Measurements from ENCODE around the gene VGF. TPM values are rescaled to one million over a fixed set of nuclear protein-coding genes. Genes with fewer than 3 reads are reported as not detected.

Gene VGF
- total RNA-seq, 1 donor from 2014 or later, result 0.16 TPM

DNA sequence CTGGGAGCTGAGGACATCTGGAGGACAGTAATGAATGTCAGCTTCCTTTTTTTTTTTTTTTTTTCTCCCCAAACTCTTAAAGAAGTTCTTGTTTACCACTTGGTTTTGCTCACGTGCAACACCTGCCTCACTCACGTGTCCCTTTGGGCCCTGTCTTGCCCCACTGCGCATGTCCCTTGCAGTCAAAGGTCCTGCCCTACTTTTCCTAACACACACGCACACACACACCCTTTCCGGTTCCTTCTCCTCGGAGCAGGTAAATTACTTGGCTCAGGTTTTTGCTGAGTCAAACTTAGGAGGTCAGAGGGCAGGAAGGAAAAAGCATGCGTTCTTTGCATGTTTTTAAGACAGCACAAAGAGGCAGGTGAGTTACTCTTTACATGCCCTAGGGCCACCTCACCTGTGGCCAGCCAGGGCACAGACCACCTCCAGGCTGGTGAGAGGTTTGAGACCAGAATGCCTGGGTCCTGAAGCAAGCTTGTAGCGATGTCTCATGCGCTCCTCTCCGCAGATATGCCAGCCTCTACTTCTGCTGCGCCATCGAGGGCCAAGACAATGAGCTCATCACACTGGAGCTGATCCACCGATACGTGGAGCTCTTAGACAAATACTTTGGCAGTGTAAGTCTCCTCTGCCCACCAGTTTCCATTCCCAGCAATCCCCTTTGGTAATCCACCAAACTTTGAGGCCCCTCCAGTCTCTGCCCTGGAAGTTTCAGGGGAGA, 8.3 kb downstream of the VGF start:
- no peak for DNase-seq (ENCODE audit: extremely low spot score, unreplicated experiment)
- H3K9me3 Mint-ChIP-seq (ENCODE audit: unreplicated experiment), result no peaks in the 10 kb centered on the region
- H3K4me1 Mint-ChIP-seq (ENCODE audit: unreplicated experiment), result peaks cover 12% of the 10 kb centered on the region
- peaks cover 18% of the 10 kb centered on the region for H3K36me3 Mint-ChIP-seq (ENCODE audit: unreplicated experiment)
- peaks cover 2% of the 10 kb centered on the region for H3K27me3 Mint-ChIP-seq (ENCODE audit: unreplicated experiment)
- no peak overlapping the region for H3K4me3 Mint-ChIP-seq (ENCODE audit: unreplicated experiment)
- TF ChIP-seq, protein P1, sequence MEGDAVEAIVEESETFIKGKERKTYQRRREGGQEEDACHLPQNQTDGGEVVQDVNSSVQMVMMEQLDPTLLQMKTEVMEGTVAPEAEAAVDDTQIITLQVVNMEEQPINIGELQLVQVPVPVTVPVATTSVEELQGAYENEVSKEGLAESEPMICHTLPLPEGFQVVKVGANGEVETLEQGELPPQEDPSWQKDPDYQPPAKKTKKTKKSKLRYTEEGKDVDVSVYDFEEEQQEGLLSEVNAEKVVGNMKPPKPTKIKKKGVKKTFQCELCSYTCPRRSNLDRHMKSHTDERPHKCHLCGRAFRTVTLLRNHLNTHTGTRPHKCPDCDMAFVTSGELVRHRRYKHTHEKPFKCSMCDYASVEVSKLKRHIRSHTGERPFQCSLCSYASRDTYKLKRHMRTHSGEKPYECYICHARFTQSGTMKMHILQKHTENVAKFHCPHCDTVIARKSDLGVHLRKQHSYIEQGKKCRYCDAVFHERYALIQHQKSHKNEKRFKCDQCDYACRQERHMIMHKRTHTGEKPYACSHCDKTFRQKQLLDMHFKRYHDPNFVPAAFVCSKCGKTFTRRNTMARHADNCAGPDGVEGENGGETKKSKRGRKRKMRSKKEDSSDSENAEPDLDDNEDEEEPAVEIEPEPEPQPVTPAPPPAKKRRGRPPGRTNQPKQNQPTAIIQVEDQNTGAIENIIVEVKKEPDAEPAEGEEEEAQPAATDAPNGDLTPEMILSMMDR (IDR thresholded peaks at IDR 0.05), result no peak
- H3K27ac Mint-ChIP-seq (ENCODE audit: unreplicated experiment), result no peak overlapping the region

DNA sequence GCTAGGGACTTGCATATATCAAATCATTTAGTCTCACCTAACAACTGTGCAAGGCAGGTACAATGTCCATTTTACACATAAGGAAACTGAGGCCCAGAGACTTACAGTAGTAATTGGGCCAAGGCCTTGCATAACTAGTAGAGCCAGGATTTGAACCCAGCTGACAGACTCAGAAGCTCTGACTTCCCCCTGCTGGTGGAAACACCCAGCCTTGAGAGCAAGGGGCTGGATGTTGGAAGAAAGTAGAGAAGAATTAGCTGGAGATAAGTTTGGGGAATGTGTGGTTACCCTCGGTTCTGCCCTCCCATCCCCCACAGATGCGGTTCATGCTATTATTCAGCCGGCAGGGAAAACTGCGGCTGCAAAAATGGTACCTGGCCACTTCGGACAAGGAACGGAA, 9.1 kb downstream of the VGF start:
- Mint-ChIP-seq H3K27me3 (ENCODE audit: unreplicated experiment) (peaks cover 2% of the 10 kb centered on the region), H3K4me3 (ENCODE audit: unreplicated experiment) (no peak overlapping the region)

DNA sequence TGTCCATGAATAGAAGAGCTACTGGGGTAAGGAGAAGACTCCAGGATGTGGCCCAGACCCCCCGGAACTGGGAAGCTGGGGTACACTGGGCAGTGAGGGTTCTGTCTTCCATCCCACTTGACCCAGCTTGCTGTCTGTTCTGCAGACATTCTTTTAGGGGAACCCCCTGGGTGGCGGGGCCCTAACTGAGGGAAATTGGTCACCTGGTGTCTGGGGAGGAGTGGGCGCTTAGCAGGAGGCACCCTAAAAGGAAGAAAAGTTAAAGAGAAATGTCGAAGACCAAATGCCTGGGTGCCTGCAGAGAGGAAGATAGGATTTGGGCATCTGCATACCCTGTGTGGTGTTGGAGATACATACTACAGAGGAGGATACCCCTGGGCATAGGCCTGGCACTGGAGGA, 10.1 kb downstream of the VGF start:
- Mint-ChIP-seq H3K9me3 (ENCODE audit: unreplicated experiment) (no peaks in the 10 kb centered on the region), H3K4me1 (ENCODE audit: unreplicated experiment) (peaks cover 12% of the 10 kb centered on the region)

More for the DNA sequence above, 9.1 kb downstream of the VGF start:
- Mint-ChIP-seq H3K4me1 (ENCODE audit: unreplicated experiment) (peaks cover 12% of the 10 kb centered on the region), H3K36me3 (ENCODE audit: unreplicated experiment) (peaks cover 16% of the 10 kb centered on the region), H3K9me3 (ENCODE audit: unreplicated experiment) (no peaks in the 10 kb centered on the region), H3K27ac (ENCODE audit: unreplicated experiment) (no peak overlapping the region)
- TF ChIP-seq, protein P1 (IDR thresholded peaks at IDR 0.05), result peak; percentile 18
- DNase-seq (ENCODE audit: extremely low spot score, unreplicated experiment), result no peak

DNA sequence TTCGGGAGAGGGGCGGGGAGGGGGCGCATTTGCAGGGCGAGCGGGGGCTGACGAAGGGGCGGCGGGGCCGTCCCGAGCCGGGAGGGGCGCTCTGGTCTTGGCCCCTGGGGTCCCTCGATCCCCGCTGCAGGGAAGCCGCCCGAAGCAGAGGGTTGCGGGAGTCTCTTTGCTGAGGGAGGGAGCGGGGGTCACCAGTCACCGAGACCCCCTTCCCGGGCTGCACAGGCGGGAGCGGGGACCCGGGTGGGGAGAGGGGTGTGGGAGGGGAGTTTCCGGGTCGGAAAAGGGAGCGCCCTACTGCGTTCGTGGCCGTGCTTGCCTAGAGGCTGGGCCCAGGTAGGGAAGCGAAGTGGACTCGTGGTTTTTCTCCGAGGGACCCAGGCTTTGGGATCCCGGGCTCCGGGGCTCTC, 10.7 kb downstream of the VGF start:
- Mint-ChIP-seq H3K4me1 (ENCODE audit: unreplicated experiment) (peaks cover 12% of the 10 kb centered on the region), H3K36me3 (ENCODE audit: unreplicated experiment) (peaks cover 14% of the 10 kb centered on the region), H3K9me3 (ENCODE audit: unreplicated experiment) (no peaks in the 10 kb centered on the region), H3K4me3 (ENCODE audit: unreplicated experiment) (peak overlapping the region; percentile 77), H3K27ac (ENCODE audit: unreplicated experiment) (peak overlapping the region; percentile 39), H3K27me3 (ENCODE audit: unreplicated experiment) (peaks cover 5% of the 10 kb centered on the region)
- TF ChIP-seq, protein P1 (IDR thresholded peaks at IDR 0.05), result no peak
- DNase-seq (ENCODE audit: extremely low spot score, unreplicated experiment), result no peak

More for the DNA sequence above, 10.1 kb downstream of the VGF start:
- Mint-ChIP-seq H3K27ac (ENCODE audit: unreplicated experiment) (peak overlapping the region; percentile 39), H3K36me3 (ENCODE audit: unreplicated experiment) (peaks cover 15% of the 10 kb centered on the region), H3K27me3 (ENCODE audit: unreplicated experiment) (peaks cover 2% of the 10 kb centered on the region), H3K4me3 (ENCODE audit: unreplicated experiment) (peak overlapping the region; percentile 77)
- DNase-seq (ENCODE audit: extremely low spot score, unreplicated experiment), result no peak
- TF ChIP-seq, protein P1 (IDR thresholded peaks at IDR 0.05), result no peak

DNA sequence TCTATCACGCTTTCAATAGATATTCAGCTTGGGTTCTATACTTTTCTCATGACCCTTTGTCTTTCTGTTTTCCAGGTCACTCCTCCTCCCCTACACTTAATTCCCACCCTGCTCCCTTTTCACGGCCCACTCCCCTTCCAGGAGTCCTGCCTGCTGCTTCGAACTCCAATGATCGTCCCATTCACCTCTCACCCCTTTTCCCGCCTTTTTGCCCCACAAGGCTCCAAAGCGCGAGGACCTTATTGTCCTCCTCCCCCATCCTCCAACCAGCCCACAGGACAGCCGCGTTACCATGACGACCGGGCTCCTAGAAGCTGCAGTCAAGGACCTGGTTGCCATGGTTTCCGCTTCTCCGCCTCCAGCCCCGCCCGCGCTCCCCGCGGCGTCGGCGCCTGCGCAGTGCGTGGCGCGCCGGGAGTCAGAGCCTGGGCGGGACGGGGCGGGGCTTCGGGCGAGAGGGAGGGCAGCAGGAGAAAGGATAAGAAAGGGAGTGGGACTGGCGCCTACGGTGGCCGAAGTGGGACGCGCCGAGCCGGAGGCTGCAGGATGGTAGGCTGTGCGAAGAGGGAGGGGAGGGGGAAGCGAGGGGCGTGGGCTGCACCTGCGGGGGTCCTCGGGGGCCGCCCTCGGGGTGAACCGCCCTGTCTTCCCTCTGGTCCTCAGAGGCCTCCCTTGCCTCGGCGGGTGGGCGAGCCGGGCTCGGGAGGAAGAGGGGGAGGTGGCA, 11.2 kb downstream of the VGF start, which contains the start of gene AP1S1:
Gene AP1S1 (plus strand): TSS at position 508 of the 724 bp plus-strand sequence. CDS start 39 bp downstream, at position 547.
- peak; percentile 96 for DNase-seq (ENCODE audit: extremely low spot score, unreplicated experiment)
- TF ChIP-seq, protein P1 (IDR thresholded peaks at IDR 0.05), result no peak
- H3K4me1 Mint-ChIP-seq (ENCODE audit: unreplicated experiment), result peaks cover 12% of the 10 kb centered on the region
- H3K4me3 Mint-ChIP-seq (ENCODE audit: unreplicated experiment), result peak within 1 kb of the TSS; percentile 77
- peaks cover 10% of the 10 kb centered on the region for H3K27me3 Mint-ChIP-seq (ENCODE audit: unreplicated experiment)
- H3K36me3 Mint-ChIP-seq (ENCODE audit: unreplicated experiment), result peaks cover 11% of the 10 kb centered on the region
- H3K9me3 Mint-ChIP-seq (ENCODE audit: unreplicated experiment), result no peaks in the 10 kb centered on the region
- peak within 1 kb of the TSS; percentile 39 for H3K27ac Mint-ChIP-seq (ENCODE audit: unreplicated experiment)

All from osteocyte (in vitro differentiated cells).